HepG2 (cell line): ENCODE results near the gene JMJD1C. TPM values are rescaled to one million over a fixed set of nuclear protein-coding genes. Genes with fewer than 3 reads are reported as not detected.

Source experiments
- ATAC-seq: fragments of 200-7000 bp; cut with Tn5 transposase; 3 replicates; pipeline ENCODE4 v1.9.1; 2020; ENCODE audit warnings: mild to moderate bottlenecking, moderate library complexity
- BruUV-seq: library from RNA; stranded (reverse); fragments of 400-500 nt; replicated peaks from 2 replicates; lab custom pipeline; 2021; lab: Mats Ljungman, UMichigan
- CTCF ChIA-PET: fragments of 300-600 bp; formaldehyde crosslinking; extraction: SDS; loops from one replicate; lab custom pipeline; 2021; ENCODE audit warnings: low total read pairs, inconsistent platforms, low intra/inter-chr PET ratio; lab: Yijun Ruan, JAX
- POLR2A ChIA-PET: fragments of 350-600 bp; sonication (Branson Sonifier 250); formaldehyde crosslinking; loops from one replicate; lab custom pipeline; 2020; ENCODE audit warnings: antibody characterized with exemption, inconsistent platforms; lab: Yijun Ruan, JAX
- DNase-seq: peaks from one replicate; pipeline ENCODE4 v3.0.0-alpha.2; 2015; ENCODE audit warnings: low spot score
- FAIRE-seq: peaks from 3 replicates; lab custom pipeline; 2011; peaks lifted over from hg19 to GRCh38; lab: Jason Lieb, UNC
- H2AFZ ChIP-seq: one replicate; pipeline ENCODE4 v1.6.1; 2011; ENCODE audit warnings: low read length, inconsistent platforms
- H3K27ac ChIP-seq: fragments of 300-600 bp; 3 replicates; pipeline ENCODE4 v1.8.0; 2011; ENCODE audit warnings: mixed run types, mild to moderate bottlenecking, mixed read lengths, low read length, inconsistent platforms; ENCODE audit not compliant: insufficient read depth; ENCODE audit errors: extremely low read length
- H3K27me3 ChIP-seq, 2 experiments: fragments of 200-600 bp in 1 of 2; 2 replicates in 1 of 2; 3 replicates in 1 of 2; pipeline versions ENCODE4 v1.6.0 to v1.8.0; 2011; ENCODE audit warnings: low read length in 2 of 2, mild to moderate bottlenecking in 2 of 2, moderate library complexity in 2 of 2, inconsistent platforms in 1 of 2; ENCODE audit not compliant: insufficient read depth in 2 of 2, control insufficient read depth in 1 of 2
- H3K36me3 ChIP-seq, 2 experiments: fragments of 200-600 bp in 1 of 2; replicated peaks in 1 of 2; 2 replicates in 1 of 2; 3 replicates in 1 of 2; pipeline versions ENCODE4 v1.5.1 to v1.8.0; 2011; ENCODE audit warnings: low read length in 2 of 2, inconsistent platforms in 1 of 2; ENCODE audit not compliant: insufficient read depth in 2 of 2, control insufficient read depth in 1 of 2
- H3K4me1 ChIP-seq: 2 replicates; pipeline ENCODE4 v1.5.1; 2012; ENCODE audit warnings: low read length, inconsistent platforms; ENCODE audit not compliant: insufficient read depth
- H3K4me2 ChIP-seq: 2 replicates; pipeline ENCODE4 v1.6.0; 2011; ENCODE audit warnings: low read depth, low read length, inconsistent platforms
- H3K4me3 ChIP-seq, 3 experiments: fragments of 200-600 bp in 1 of 3; sonication (generic), shearing (Covaris generic) in 1 of 3; replicated peaks in 1 of 3; 2 replicates each; pipeline ENCODE4 v1.5.1; 2011 to 2016; ENCODE audit warnings: low read length in 3 of 3, inconsistent platforms in 2 of 3, low read depth in 2 of 3, mild to moderate bottlenecking in 2 of 3, control low read depth in 1 of 3, mixed read lengths in 1 of 3; ENCODE audit not compliant: insufficient read depth in 1 of 3
- H3K79me2 ChIP-seq: one replicate; pipeline ENCODE4 v1.6.1; 2011; ENCODE audit warnings: low read length, inconsistent platforms; ENCODE audit not compliant: insufficient read depth
- H3K9ac ChIP-seq: 2 replicates; pipeline ENCODE4 v1.6.0; 2011; ENCODE audit warnings: mild to moderate bottlenecking, low read depth, low read length, inconsistent platforms; ENCODE audit not compliant: insufficient read depth
- H3K9me3 ChIP-seq: 2 replicates; pipeline ENCODE4 v1.5.1; 2012; ENCODE audit warnings: mild to moderate bottlenecking, low read length
- H4K20me1 ChIP-seq: 2 replicates; pipeline ENCODE4 v1.6.0; 2011; ENCODE audit warnings: inconsistent platforms, mild to moderate bottlenecking, low read length, moderate library complexity; ENCODE audit not compliant: insufficient read depth
- ARNT ChIP-seq: fragments of 450-650 bp; IDR thresholded peaks from 2 replicates; pipeline ENCODE4 v1.6.1; 2017
- DMAP1 ChIP-seq: IDR thresholded peaks from 2 replicates; pipeline ENCODE4 v1.6.1; 2016
- THYN1 ChIP-seq: sonication (generic); formaldehyde crosslinking; IDR thresholded peaks from 2 replicates; pipeline ENCODE4 v1.8.1; 2023; ENCODE audit warnings: low read depth, mild to moderate bottlenecking, moderate library complexity, missing genetic modification reagents, borderline replicate concordance
- XBP1 ChIP-seq: sonication (generic); formaldehyde crosslinking; IDR thresholded peaks from 2 replicates; pipeline ENCODE4 v1.5.0; 2020; ENCODE audit warnings: missing genetic modification reagents
- ZFP1 ChIP-seq: IDR thresholded peaks from 2 replicates; pipeline ENCODE4 v1.6.1; 2016
- ZMYM2 ChIP-seq: sonication (generic); formaldehyde crosslinking; IDR thresholded peaks from 2 replicates; pipeline ENCODE4 v1.8.0; 2022; ENCODE audit warnings: mild to moderate bottlenecking, missing genetic modification reagents
- ZNF10 ChIP-seq: sonication (generic); formaldehyde crosslinking; IDR thresholded peaks from 2 replicates; pipeline ENCODE4 v1.4.0; 2020; ENCODE audit warnings: mild to moderate bottlenecking, low read depth, missing genetic modification reagents, borderline replicate concordance
- ZNF264 ChIP-seq: sonication (generic); formaldehyde crosslinking; IDR thresholded peaks from 2 replicates; pipeline ENCODE4 v1.4.0; 2020; ENCODE audit warnings: missing genetic modification reagents
- ZNF274 ChIP-seq: sonication (generic); formaldehyde crosslinking; IDR thresholded peaks from 2 replicates; pipeline ENCODE4 v1.5.1; 2020; ENCODE audit warnings: mild to moderate bottlenecking, missing genetic modification reagents
- ZNF318 ChIP-seq: sonication (generic); formaldehyde crosslinking; IDR thresholded peaks from 2 replicates; pipeline ENCODE4 v1.4.0; 2020; ENCODE audit warnings: mild to moderate bottlenecking, missing genetic modification reagents
- ZSCAN25 ChIP-seq: sonication (generic); formaldehyde crosslinking; IDR thresholded peaks from 2 replicates; pipeline ENCODE4 v1.8.0; 2022; ENCODE audit warnings: mild to moderate bottlenecking, missing genetic modification reagents
- WGBS: methylation state at CpG from one replicate; pipeline ENCODE4 v1.1.6; 2017; ENCODE audit warnings: low lambda C conversion rate; 5-methylcytosine and 5-hydroxymethylcytosine counted together
- in situ Hi-C: cut with HindIII; loops from 2 replicates; pipeline ENCODE4 v1.10.0; 2017; ENCODE audit warnings: low pct_unique_long_range_greater_than_20kb; ENCODE audit not compliant: extremely low pct_ligation_motif_present
- intact Hi-C: fragments of 100-400 bp; cut with micrococcal nuclease; formaldehyde crosslinking; loops from one replicate; pipeline ENCODE4 v1.10.0; 2022; ENCODE audit not compliant: unreplicated experiment
- polyA plus RNA-seq, 8 experiments: library from polyadenylated mRNA; depleted of rRNA in 3 of 8; stranded (reverse) in 7 of 8; unstranded in 1 of 8; fragments of >200 nt; fragmentation: Illumina TruSeq in 4 of 8; extraction: Trizol in 4 of 8; gene quantifications; 2 replicates each; pipeline versions ENCODE4 v1.2.1 to v1.2.3, GENCODE V29; 2011 to 2016; ENCODE audit warnings: low read depth in 4 of 8, missing spikeins in 1 of 8, mixed read lengths in 1 of 8; ENCODE audit not compliant: insufficient read depth in 1 of 8
- total RNA-seq, 5 experiments: library from RNA; depleted of rRNA; stranded (reverse); fragments of >200 nt; fragmentation: Illumina TruSeq; extraction: Trizol; gene quantifications; 2 replicates each; pipeline ENCODE4 v1.2.3, GENCODE V29; 2016; ENCODE audit warnings: low read depth in 1 of 5
- TF ChIP-seq, protein P1 (sequence below): sonication (generic); formaldehyde crosslinking; IDR thresholded peaks from 2 replicates; pipeline ENCODE4 v1.8.0; 2022; ENCODE audit warnings: mild to moderate bottlenecking, missing genetic modification reagents, moderate library complexity
- TF ChIP-seq, protein P2 (sequence below): sonication (generic); formaldehyde crosslinking; IDR thresholded peaks from 2 replicates; pipeline ENCODE4 v1.8.1; 2023; ENCODE audit warnings: mild to moderate bottlenecking, moderate library complexity, missing genetic modification reagents
- TF ChIP-seq, protein P3 (sequence below): fragments of 450-650 bp; IDR thresholded peaks from 2 replicates; pipeline ENCODE4 v1.6.1; 2016

The JMJD1C gene
- total and polyA plus RNA-seq, 2 of the 13 experiments (the other 11 are each of a cell fraction or from before 2014, with no cell fraction given), result 42.3 to 42.7 TPM

GRCh38 chr10:63209705-63210104, 256.1 kb downstream of the JMJD1C start:
- BruUV-seq, result no TSS peak
- TF ChIP-seq, protein P1, sequence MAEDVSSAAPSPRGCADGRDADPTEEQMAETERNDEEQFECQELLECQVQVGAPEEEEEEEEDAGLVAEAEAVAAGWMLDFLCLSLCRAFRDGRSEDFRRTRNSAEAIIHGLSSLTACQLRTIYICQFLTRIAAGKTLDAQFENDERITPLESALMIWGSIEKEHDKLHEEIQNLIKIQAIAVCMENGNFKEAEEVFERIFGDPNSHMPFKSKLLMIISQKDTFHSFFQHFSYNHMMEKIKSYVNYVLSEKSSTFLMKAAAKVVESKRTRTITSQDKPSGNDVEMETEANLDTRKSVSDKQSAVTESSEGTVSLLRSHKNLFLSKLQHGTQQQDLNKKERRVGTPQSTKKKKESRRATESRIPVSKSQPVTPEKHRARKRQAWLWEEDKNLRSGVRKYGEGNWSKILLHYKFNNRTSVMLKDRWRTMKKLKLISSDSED, result no peak
- TF ChIP-seq XBP1 (CRISPR knock-in tag) (no peak), ARNT (no peak), ZNF10 (no peak), ZNF318 (CRISPR knock-in tag) (no peak), THYN1 (CRISPR knock-in tag) (no peak), ZNF264 (CRISPR knock-in tag) (no peak), ZFP1 (CRISPR knock-in tag) (no peak), ZNF274 (CRISPR knock-in tag) (no peak), ZSCAN25 (no peak), DMAP1 (CRISPR knock-in tag) (no peak), ZMYM2 (CRISPR knock-in tag) (no peak)
- TF ChIP-seq, protein P2, sequence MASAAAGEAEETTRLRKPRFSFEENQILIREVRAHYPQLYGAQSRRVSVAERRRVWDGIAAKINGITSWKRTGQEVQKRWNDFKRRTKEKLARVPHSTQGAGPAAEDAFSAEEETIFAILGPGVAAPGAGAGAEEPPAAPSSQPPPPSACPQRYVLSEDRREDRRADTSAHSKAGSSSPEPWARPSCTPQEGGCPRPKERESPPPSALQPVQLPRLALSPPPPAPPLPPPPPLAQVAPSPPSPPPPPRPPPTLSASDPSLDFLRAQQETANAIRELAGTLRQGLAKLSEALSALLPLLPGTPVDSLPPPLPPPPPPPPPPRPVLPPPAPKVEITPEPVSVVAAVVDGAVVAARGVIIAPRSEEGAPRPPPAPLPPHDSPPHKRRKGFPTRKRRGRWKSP (CRISPR knock-in tag), result no peak
- TF ChIP-seq, protein P3, sequence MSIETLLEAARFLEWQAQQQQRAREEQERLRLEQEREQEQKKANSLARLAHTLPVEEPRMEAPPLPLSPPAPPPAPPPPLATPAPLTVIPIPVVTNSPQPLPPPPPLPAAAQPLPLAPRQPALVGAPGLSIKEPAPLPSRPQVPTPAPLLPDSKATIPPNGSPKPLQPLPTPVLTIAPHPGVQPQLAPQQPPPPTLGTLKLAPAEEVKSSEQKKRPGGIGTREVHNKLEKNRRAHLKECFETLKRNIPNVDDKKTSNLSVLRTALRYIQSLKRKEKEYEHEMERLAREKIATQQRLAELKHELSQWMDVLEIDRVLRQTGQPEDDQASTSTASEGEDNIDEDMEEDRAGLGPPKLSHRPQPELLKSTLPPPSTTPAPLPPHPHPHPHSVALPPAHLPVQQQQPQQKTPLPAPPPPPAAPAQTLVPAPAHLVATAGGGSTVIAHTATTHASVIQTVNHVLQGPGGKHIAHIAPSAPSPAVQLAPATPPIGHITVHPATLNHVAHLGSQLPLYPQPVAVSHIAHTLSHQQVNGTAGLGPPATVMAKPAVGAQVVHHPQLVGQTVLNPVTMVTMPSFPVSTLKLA, result no peak

More at GRCh38 chr10:63209705-63210104, 256.1 kb downstream of the JMJD1C start:
- Histone ChIP-seq H3K4me2 (no peak overlapping the region), H3K27me3 (no peaks in the 10 kb centered on the region), H4K20me1 (peaks cover 18% of the 10 kb centered on the region), H2AFZ (no peak overlapping the region), H3K4me1 (no peaks in the 10 kb centered on the region), H3K9ac (no peak overlapping the region), H3K27ac (no peak overlapping the region), H3K4me3 (no peak overlapping the region), H3K36me3 (peaks cover 38 to 78% of the 10 kb centered on the region in 2 experiments), H3K9me3 (no peaks in the 10 kb centered on the region), H3K79me2 (peaks cover 3% of the 10 kb centered on the region)
- no peak for DNase-seq
- CTCF ChIA-PET, result no interaction called here
- intact Hi-C loops, result loop anchor here (10.0 kb wide), 1 partner anchor 255 kb away; the partner anchor contains the start of gene JMJD1C
- no peak for ATAC-seq
- in situ Hi-C loops, result no loop called here
- POLR2A ChIA-PET, result no interaction called here
- 99% methylated on average over 2 of the region's 2 CpGs for WGBS
- no peak for FAIRE-seq
